OCI-LY1 (cell line): ENCODE data around the gene MEGF8.

Source experiments
- H2AFZ ChIP-seq: fragments of 200-600 bp; sonication (generic), shearing (Covaris generic); 2 replicates; pipeline ENCODE4 v1.6.0; 2014; ENCODE audit warnings: antibody characterized with exemption, mild to moderate bottlenecking, low read length
- H3F3A ChIP-seq: fragments of 200-600 bp; sonication (generic), shearing (Covaris generic); 2 replicates; pipeline ENCODE4 v1.6.0; 2014; ENCODE audit warnings: mild to moderate bottlenecking, antibody characterized with exemption, low read length, moderate library complexity; ENCODE audit not compliant: insufficient read depth
- H3K27ac ChIP-seq: fragments of 200-600 bp; sonication (generic); 2 replicates; pipeline ENCODE4 v1.5.1; 2014; ENCODE audit warnings: low read length, mixed run types, mild to moderate bottlenecking, low read depth; ENCODE audit not compliant: poor library complexity, severe bottlenecking
- H3K27me3 ChIP-seq: fragments of 200-600 bp; sonication (generic); 2 replicates; pipeline ENCODE4 v1.6.0; 2014; ENCODE audit warnings: antibody characterized with exemption, mild to moderate bottlenecking, low read length, moderate library complexity; ENCODE audit not compliant: insufficient read depth
- H3K36me3 ChIP-seq: fragments of 200-600 bp; sonication (generic); 2 replicates; pipeline ENCODE4 v1.6.1; 2014; ENCODE audit warnings: mild to moderate bottlenecking, antibody characterized with exemption, low read length, moderate library complexity, mixed read lengths; ENCODE audit not compliant: insufficient read depth
- H3K4me1 ChIP-seq: fragments of 200-600 bp; sonication (generic); 2 replicates; pipeline ENCODE4 v1.5.1; 2014; ENCODE audit warnings: mild to moderate bottlenecking, low read length, moderate library complexity; ENCODE audit not compliant: insufficient read depth, severe bottlenecking
- H3K4me2 ChIP-seq: fragments of 200-600 bp; sonication (generic), shearing (Covaris generic); 2 replicates; pipeline ENCODE4 v1.6.1; 2014; ENCODE audit warnings: low read length
- H3K4me3 ChIP-seq: fragments of 200-600 bp; sonication (generic); 2 replicates; pipeline ENCODE4 v1.5.1; 2014; ENCODE audit warnings: low read length, low read depth, mild to moderate bottlenecking, mixed read lengths; ENCODE audit not compliant: poor library complexity, severe bottlenecking
- H3K79me2 ChIP-seq: fragments of 200-600 bp; shearing (Covaris generic); 2 replicates; pipeline ENCODE4 v1.6.1; 2016; ENCODE audit warnings: mixed run types, low read length, mixed read lengths; ENCODE audit not compliant: insufficient read depth
- H3K9ac ChIP-seq: fragments of 200-600 bp; sonication (generic), shearing (Covaris generic); 2 replicates; pipeline ENCODE4 v1.6.1; 2014; ENCODE audit warnings: mild to moderate bottlenecking, low read length, mixed read lengths
- H3K9me2 ChIP-seq: fragments of 200-600 bp; sonication (generic), shearing (Covaris generic); 2 replicates; pipeline ENCODE4 v1.6.1; 2014; ENCODE audit warnings: low read depth, mild to moderate bottlenecking, low read length, mixed read lengths
- H3K9me3 ChIP-seq: fragments of 200-600 bp; shearing (Covaris generic); 2 replicates; pipeline ENCODE4 v1.6.1; 2014; ENCODE audit warnings: low read length, mixed read lengths
- H4K20me1 ChIP-seq: fragments of 200-600 bp; sonication (generic), shearing (Covaris generic); 2 replicates; pipeline ENCODE4 v1.6.0; 2016; ENCODE audit warnings: mild to moderate bottlenecking, low read length; ENCODE audit not compliant: insufficient read depth
- EZH2 ChIP-seq: fragments of 200-600 bp; sonication (generic), shearing (Covaris generic); IDR thresholded peaks from 2 replicates; pipeline ENCODE4 v1.8.0; 2017; ENCODE audit warnings: borderline replicate concordance, mixed run types, mild to moderate bottlenecking, antibody characterized with exemption, low read length, moderate library complexity, mixed read lengths
- TF ChIP-seq, protein P1 (sequence below): fragments of 200-600 bp; sonication (generic), shearing (Covaris generic); IDR thresholded peaks from 2 replicates; pipeline ENCODE4 v1.5.1; 2017; ENCODE audit warnings: mild to moderate bottlenecking, antibody characterized with exemption, low read length, moderate library complexity, mixed read lengths

Gene MEGF8

DNA sequence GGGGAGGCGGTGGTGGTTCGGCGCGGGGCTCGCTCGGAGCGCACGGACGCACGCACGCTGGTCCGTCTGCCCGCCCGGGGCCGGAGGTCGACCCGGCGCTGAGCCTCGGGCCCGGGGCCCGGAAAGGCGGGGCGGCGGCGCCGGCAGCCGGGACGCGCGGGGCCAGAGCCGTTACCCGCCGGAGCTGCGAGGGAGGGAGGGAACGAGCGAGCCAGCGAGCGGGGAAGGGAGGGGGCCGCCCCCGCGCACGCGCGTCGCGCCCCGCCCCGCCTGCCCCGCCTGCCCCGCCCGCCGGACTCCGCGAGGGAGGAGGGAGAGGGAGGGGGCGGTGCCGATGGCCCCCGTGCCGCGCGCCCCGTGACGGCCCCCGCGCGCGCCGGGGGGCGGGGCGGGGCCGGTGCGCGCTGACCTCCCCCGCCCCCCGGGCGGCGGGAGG is 41.4 kb upstream of the MEGF8 start:
- TF ChIP-seq, protein P1, sequence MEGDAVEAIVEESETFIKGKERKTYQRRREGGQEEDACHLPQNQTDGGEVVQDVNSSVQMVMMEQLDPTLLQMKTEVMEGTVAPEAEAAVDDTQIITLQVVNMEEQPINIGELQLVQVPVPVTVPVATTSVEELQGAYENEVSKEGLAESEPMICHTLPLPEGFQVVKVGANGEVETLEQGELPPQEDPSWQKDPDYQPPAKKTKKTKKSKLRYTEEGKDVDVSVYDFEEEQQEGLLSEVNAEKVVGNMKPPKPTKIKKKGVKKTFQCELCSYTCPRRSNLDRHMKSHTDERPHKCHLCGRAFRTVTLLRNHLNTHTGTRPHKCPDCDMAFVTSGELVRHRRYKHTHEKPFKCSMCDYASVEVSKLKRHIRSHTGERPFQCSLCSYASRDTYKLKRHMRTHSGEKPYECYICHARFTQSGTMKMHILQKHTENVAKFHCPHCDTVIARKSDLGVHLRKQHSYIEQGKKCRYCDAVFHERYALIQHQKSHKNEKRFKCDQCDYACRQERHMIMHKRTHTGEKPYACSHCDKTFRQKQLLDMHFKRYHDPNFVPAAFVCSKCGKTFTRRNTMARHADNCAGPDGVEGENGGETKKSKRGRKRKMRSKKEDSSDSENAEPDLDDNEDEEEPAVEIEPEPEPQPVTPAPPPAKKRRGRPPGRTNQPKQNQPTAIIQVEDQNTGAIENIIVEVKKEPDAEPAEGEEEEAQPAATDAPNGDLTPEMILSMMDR = no peak
- no peak for TF ChIP-seq EZH2
- H3K9ac ChIP-seq = no peak overlapping the region; the same call in 1 of the 2 replicates
- no peaks in the 10 kb centered on the region for H3K27me3 ChIP-seq
- H2AFZ ChIP-seq = no peak overlapping the region
- no peaks in the 10 kb centered on the region for H3K9me3 ChIP-seq
- H3K79me2 ChIP-seq = no peaks in the 10 kb centered on the region
- H3K9me2 ChIP-seq = no peaks in the 10 kb centered on the region
- H3K27ac ChIP-seq = no peak overlapping the region
- H4K20me1 ChIP-seq = no peaks in the 10 kb centered on the region
- H3K4me2 ChIP-seq = no peak overlapping the region
- H3K4me3 ChIP-seq = peak overlapping the region; percentile 33
- H3F3A ChIP-seq = peaks cover 12% of the 10 kb centered on the region; the same call in 1 of the 2 replicates
- H3K36me3 ChIP-seq = peaks cover 24% of the 10 kb centered on the region; the same call in 1 of the 2 replicates
- peaks cover 47% of the 10 kb centered on the region for H3K4me1 ChIP-seq

DNA sequence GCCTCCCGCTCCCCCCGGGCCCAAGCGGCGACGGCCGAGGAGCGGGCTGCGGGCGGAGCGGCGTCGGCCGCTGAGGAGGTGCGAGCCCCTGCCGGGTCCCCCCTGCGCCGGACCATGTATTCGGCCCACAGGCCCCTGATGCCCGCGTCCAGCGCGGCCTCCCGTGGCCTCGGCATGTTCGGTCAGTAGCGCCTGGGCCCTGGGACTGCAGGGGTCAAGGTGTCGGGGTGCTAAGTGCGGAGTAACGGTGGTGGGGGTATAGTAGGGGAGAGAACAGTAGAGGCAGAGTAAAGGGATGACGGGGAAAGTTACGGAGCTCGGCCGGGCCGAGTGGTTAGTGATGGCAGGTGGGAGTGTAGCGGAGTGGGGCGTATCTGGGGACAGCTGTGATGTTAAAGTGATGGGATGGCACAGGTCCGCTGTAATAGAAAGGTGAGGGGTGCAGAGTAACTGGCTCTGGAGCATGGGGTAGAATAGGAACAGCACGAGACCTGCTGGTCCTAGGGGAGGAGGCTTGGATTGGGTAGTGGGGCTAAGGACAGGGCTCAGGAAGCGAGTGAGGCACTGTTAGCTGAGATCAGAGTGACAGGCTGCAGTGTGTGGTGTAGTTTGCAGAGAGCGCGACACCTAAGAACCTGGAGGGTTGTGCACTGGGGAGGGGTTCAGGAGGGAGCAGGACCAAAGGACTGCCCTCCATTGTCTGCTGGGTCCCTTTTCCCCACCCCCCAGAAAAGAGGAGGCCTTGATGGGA is 40.7 kb upstream of the MEGF8 start:
- Histone ChIP-seq H3K27ac (peak overlapping the region; percentile 77), H3F3A (peaks cover 12% of the 10 kb centered on the region; the same call in 1 of the 2 replicates), H3K9me3 (no peaks in the 10 kb centered on the region), H3K27me3 (no peaks in the 10 kb centered on the region), H3K4me1 (peaks cover 41% of the 10 kb centered on the region), H3K9me2 (no peaks in the 10 kb centered on the region), H4K20me1 (no peaks in the 10 kb centered on the region), H3K9ac (peak overlapping the region; percentile 91), H2AFZ (no peak overlapping the region), H3K36me3 (peaks cover 31% of the 10 kb centered on the region), H3K4me2 (peak overlapping the region; percentile 79), H3K4me3 (peak overlapping the region; percentile 85), H3K79me2 (no peaks in the 10 kb centered on the region)
- TF ChIP-seq EZH2 = no peak
- TF ChIP-seq, protein P1 = no peak

GRCh38 chr19:42285541-42285941 is 39.9 kb upstream of the MEGF8 start:
- Histone ChIP-seq H3K36me3 (peaks cover 39% of the 10 kb centered on the region), H3K4me2 (peak overlapping the region; percentile 79), H3K27me3 (no peaks in the 10 kb centered on the region), H3K9me2 (no peaks in the 10 kb centered on the region), H3K27ac (peak overlapping the region; percentile 77), H3K9ac (peak overlapping the region; percentile 91), H3F3A (peaks cover 12% of the 10 kb centered on the region; the same call in 1 of the 2 replicates), H3K9me3 (no peaks in the 10 kb centered on the region), H2AFZ (no peak overlapping the region), H4K20me1 (no peaks in the 10 kb centered on the region), H3K79me2 (no peaks in the 10 kb centered on the region), H3K4me1 (peaks cover 41% of the 10 kb centered on the region), H3K4me3 (peak overlapping the region; percentile 85)
- TF ChIP-seq, protein P1 = no peak
- no peak for TF ChIP-seq EZH2
